ENCODE measurements around the gene CYP24A1.

DNA sequence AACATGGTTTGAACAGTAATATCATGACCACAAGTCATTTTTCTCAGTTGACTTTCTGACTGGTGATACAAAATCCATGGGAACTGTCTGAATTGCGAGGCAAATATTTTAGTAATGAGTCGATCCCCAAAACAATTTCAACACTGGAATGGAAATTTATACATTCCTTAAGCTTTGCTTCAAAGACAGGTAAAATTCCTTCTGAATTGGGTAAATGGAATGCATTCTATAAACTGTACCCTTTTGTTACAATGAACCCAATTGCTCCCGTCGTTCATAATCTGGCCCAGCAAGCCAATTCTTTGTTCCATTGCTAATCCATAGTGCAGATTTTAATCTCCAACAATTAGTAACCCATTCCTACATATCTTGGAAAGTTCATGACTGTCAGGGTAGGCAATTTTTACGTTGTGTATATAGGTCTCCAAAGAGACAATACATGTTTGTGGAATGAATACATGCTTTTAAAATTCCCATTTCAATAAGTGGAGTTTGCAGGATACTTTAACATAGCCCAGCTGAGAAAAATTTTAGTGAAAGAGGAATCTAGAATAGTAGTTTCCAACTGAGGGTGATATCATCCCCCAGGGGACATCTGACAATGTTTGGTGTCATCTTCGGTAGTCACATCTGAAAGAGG, 32.7 kb downstream of the CYP24A1 start:
- TF ChIP-seq, protein P1, sequence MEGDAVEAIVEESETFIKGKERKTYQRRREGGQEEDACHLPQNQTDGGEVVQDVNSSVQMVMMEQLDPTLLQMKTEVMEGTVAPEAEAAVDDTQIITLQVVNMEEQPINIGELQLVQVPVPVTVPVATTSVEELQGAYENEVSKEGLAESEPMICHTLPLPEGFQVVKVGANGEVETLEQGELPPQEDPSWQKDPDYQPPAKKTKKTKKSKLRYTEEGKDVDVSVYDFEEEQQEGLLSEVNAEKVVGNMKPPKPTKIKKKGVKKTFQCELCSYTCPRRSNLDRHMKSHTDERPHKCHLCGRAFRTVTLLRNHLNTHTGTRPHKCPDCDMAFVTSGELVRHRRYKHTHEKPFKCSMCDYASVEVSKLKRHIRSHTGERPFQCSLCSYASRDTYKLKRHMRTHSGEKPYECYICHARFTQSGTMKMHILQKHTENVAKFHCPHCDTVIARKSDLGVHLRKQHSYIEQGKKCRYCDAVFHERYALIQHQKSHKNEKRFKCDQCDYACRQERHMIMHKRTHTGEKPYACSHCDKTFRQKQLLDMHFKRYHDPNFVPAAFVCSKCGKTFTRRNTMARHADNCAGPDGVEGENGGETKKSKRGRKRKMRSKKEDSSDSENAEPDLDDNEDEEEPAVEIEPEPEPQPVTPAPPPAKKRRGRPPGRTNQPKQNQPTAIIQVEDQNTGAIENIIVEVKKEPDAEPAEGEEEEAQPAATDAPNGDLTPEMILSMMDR (IDR thresholded peaks at IDR 0.05), result no peak
- TF ChIP-seq EZH2 (IDR thresholded peaks at IDR 0.05; ENCODE audit: borderline replicate concordance, insufficient read depth, low read depth, low read length, poor library complexity, severe bottlenecking), result no peak

All from B cell (primary cell).